ENCODE results near the gene SIRT1. TPM values are rescaled to one million over a fixed set of nuclear protein-coding genes. Genes with fewer than 3 reads are reported as not detected.

The SIRT1 gene
- total and polyA plus RNA-seq, 9 of the 15 experiments (the other 6 are each of a cell fraction or from before 2014, with no cell fraction given), result 7.8 to 25.8 (median 19.1) TPM

DNA sequence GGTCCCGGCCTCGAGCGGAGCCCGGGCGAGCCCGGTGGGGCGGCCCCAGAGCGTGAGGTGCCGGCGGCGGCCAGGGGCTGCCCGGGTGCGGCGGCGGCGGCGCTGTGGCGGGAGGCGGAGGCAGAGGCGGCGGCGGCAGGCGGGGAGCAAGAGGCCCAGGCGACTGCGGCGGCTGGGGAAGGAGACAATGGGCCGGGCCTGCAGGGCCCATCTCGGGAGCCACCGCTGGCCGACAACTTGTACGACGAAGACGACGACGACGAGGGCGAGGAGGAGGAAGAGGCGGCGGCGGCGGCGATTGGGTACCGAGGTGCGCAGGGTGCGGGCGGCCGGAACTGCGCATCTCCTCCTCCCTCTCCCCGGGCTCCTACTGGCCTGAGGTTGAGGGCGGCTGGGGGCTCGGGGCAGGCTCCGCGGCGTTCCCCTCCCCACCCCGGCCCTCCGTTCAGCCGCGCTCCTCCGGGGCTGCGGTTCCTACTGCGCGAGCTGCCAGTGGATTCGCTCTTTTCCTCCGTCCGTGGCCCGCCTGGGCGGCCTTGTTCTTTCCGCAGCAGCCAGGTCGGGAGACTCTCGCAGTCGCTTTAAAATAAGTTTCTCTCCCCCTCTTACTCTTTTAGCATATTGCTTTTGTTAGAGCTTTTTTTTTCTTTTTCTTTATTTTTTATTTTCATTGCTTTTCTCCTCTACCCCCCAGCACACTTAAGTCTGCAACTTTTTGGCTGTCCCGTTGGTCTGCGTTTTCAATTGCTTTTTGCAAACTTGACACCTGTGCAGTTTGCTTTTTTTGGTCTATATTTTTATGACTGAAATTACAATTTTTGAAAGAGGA, 600 bp downstream of the SIRT1 start:
- under 1% methylated on average over 45 of the region's 73 CpGs for WGBS (ENCODE audit: insufficient coverage, low coverage, missing lambda C conversion rate)
- intact Hi-C loops (cut with micrococcal nuclease) (loop anchor here (5.0 to 10.0 kb wide), 2 partner anchors 190 to 1432 kb away; partner anchors contain the start of gene HERC4), in situ Hi-C loops (cut with MboI) (no loop called here)
- peak overlapping the region; percentile 92 for H3K27ac ChIP-seq (ENCODE audit: extremely low read depth, low read depth, low read length)
- H3K27me3 ChIP-seq (ENCODE audit: control insufficient read depth in 2 of 2, insufficient read depth in 2 of 2, low read length in 2 of 2), result no peaks in the 10 kb centered on the region
- peaks cover 9 to 16% of the 10 kb centered on the region in 2 experiments; a peak in 4 of 5 replicates for H3K4me1 ChIP-seq (replicated peaks in 1 of 2; ENCODE audit: control insufficient read depth in 2 of 2, insufficient read depth in 2 of 2, low read length in 2 of 2)
- peak overlapping the region; percentile 79 for H3K4me2 ChIP-seq (ENCODE audit: insufficient read depth, low read length)
- CTCF ChIA-PET (ENCODE audit: low intra/inter-chr PET ratio), result no interaction called here
- peak overlapping the region; percentile 73 to 95 for H3K9ac ChIP-seq (ENCODE audit: insufficient read depth in 1 of 2, low read depth in 2 of 2, low read length in 2 of 2)
- H3K9me1 ChIP-seq (ENCODE audit: control insufficient read depth, insufficient read depth, low read length), result no peaks in the 10 kb centered on the region
- peak; percentile 85 for ATAC-seq
- no peaks in the 10 kb centered on the region for H4K20me1 ChIP-seq (replicated peaks; ENCODE audit: control insufficient read depth, insufficient read depth, low read length)
- H3K79me2 ChIP-seq (ENCODE audit: control insufficient read depth, insufficient read depth, low read length), result peaks cover 49% of the 10 kb centered on the region
- peak; percentile 78 to 90 (median 83) for DNase-seq (ENCODE audit: extremely low read depth in 1 of 4, low spot score in 3 of 4)
- no TSS peak for BruUV-seq (replicated peaks)
- peaks cover 33% of the 10 kb centered on the region for H3K36me3 ChIP-seq (ENCODE audit: control insufficient read depth, insufficient read depth, low read length)
- no peaks in the 10 kb centered on the region for H3K9me3 ChIP-seq (replicated peaks; ENCODE audit: control insufficient read depth, insufficient read depth, low read depth, low read length)
- H2AFZ ChIP-seq (ENCODE audit: low read depth, low read length), result peak overlapping the region; percentile 73
- peak overlapping the region; percentile 72 for H3K4me3 ChIP-seq
- FAIRE-seq, result no peak
- POLR2A ChIA-PET, result interaction anchor here (0.7 to 2.1 kb wide), 12 partner anchors 9 to 750 kb away, joined by 3 to 10 read pairs (median 4); partner anchors contain the start of genes HNRNPH3 and PBLD
- peak; percentile 88 for TF ChIP-seq SIN3B (IDR thresholded peaks at IDR 0.05; ENCODE audit: low read depth)
- peak; percentile 13; the same call in 1 of the 2 replicates for TF ChIP-seq MAX (CRISPR knock-in tag; IDR thresholded peaks at IDR 0.05)
- no peak for TF ChIP-seq NCOA6 (IDR thresholded peaks at IDR 0.05)
- peak; percentile 75 for TF ChIP-seq HNRNPLL (IDR thresholded peaks at IDR 0.05; ENCODE audit: low read depth, low read length, poor library complexity, severe bottlenecking)
- TF ChIP-seq NBN (IDR thresholded peaks at IDR 0.05; ENCODE audit: low read depth), result no peak
- TF ChIP-seq ZNF583 (CRISPR knock-in tag; IDR thresholded peaks at IDR 0.05), result 0 out of 2 replicates have a peak, but pooled peaks have one; percentile 42
- TF ChIP-seq, protein P1, sequence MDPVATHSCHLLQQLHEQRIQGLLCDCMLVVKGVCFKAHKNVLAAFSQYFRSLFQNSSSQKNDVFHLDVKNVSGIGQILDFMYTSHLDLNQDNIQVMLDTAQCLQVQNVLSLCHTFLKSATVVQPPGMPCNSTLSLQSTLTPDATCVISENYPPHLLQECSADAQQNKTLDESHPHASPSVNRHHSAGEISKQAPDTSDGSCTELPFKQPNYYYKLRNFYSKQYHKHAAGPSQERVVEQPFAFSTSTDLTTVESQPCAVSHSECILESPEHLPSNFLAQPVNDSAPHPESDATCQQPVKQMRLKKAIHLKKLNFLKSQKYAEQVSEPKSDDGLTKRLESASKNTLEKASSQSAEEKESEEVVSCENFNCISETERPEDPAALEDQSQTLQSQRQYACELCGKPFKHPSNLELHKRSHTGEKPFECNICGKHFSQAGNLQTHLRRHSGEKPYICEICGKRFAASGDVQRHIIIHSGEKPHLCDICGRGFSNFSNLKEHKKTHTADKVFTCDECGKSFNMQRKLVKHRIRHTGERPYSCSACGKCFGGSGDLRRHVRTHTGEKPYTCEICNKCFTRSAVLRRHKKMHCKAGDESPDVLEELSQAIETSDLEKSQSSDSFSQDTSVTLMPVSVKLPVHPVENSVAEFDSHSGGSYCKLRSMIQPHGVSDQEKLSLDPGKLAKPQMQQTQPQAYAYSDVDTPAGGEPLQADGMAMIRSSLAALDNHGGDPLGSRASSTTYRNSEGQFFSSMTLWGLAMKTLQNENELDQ (CRISPR knock-in tag; IDR thresholded peaks at IDR 0.05; ENCODE audit: borderline replicate concordance), result 0 out of 2 replicates have a peak, but pooled peaks have one; percentile 27
- no peak for TF ChIP-seq SRSF1 (IDR thresholded peaks at IDR 0.05; ENCODE audit: low read depth, low read length)
- peak; percentile 67 for TF ChIP-seq CREM (IDR thresholded peaks at IDR 0.05; ENCODE audit: low read depth)
- TF ChIP-seq PHTF2 (CRISPR knock-in tag; IDR thresholded peaks at IDR 0.05), result no peak
- TF ChIP-seq CREB1 (IDR thresholded peaks at IDR 0.05), result peak; percentile 28; the same call in 1 of the 2 replicates
- no peak for TF ChIP-seq CREB1 (CRISPR knock-in tag; IDR thresholded peaks at IDR 0.05)
- peak; percentile 36 for TF ChIP-seq BRD9 (IDR thresholded peaks at IDR 0.05; ENCODE audit: low read depth, partially characterized antibody)
- no peak for TF ChIP-seq HMG20B (CRISPR knock-in tag; IDR thresholded peaks at IDR 0.05)
- TF ChIP-seq ZNF165 (CRISPR knock-in tag; IDR thresholded peaks at IDR 0.05; ENCODE audit: borderline replicate concordance), result 0 out of 2 replicates have a peak, but pooled peaks have one; percentile 38
- TF ChIP-seq FOXJ2 (tag; IDR thresholded peaks at IDR 0.05), result no peak
- peak; percentile 51 for TF ChIP-seq RB1 (IDR thresholded peaks at IDR 0.05; ENCODE audit: low read depth)
- no peak; the same call in 1 of the 2 replicates for TF ChIP-seq ZNF263 (CRISPR knock-in tag; IDR thresholded peaks at IDR 0.05; ENCODE audit: borderline replicate concordance)

Data from K562 (cell line).